ENCODE results near the gene ZNF225.

The ZNF225 gene

GRCh38 chr19:44180968-44181367 is 67.8 kb downstream of the ZNF225 start:
- H3K36me3 ChIP-seq (ENCODE audit: insufficient read depth, low read length) = peaks cover 14% of the 10 kb centered on the region
- H3K27me3 ChIP-seq (ENCODE audit: insufficient read depth, low read length) = no peaks in the 10 kb centered on the region
- H2AFZ ChIP-seq (ENCODE audit: low read depth, low read length) = no peak overlapping the region
- peaks cover 10% of the 10 kb centered on the region for H3K9me3 ChIP-seq (ENCODE audit: low read length)
- no peak overlapping the region for H3K4me3 ChIP-seq (ENCODE audit: low read length)
- no peaks in the 10 kb centered on the region for H3K4me1 ChIP-seq (ENCODE audit: insufficient read depth, low read length)

- Histone ChIP-seq H3K27me3 (ENCODE audit: insufficient read depth, low read length) (no peaks in the 10 kb centered on the region), H2AFZ (ENCODE audit: low read depth, low read length) (no peak overlapping the region), H3K36me3 (ENCODE audit: insufficient read depth, low read length) (peaks cover 2% of the 10 kb centered on the region), H3K4me1 (ENCODE audit: insufficient read depth, low read length) (no peaks in the 10 kb centered on the region), H3K4me3 (ENCODE audit: low read length) (no peak overlapping the region), H3K9me3 (ENCODE audit: low read length) (peaks cover 3% of the 10 kb centered on the region)
Measured at GRCh38 chr19:44182145-44182544, 68.9 kb downstream of the ZNF225 start.
